ENCODE results near the gene RBFOX2.
A peak's percentile ranks its signal among the peaks of the same experiment; 100 is the strongest.

RBFOX2 gene

GRCh38 chr22:35854334-35854733 lies 174.3 kb downstream of the RBFOX2 start:
- FAIRE-seq: no peak

DNA sequence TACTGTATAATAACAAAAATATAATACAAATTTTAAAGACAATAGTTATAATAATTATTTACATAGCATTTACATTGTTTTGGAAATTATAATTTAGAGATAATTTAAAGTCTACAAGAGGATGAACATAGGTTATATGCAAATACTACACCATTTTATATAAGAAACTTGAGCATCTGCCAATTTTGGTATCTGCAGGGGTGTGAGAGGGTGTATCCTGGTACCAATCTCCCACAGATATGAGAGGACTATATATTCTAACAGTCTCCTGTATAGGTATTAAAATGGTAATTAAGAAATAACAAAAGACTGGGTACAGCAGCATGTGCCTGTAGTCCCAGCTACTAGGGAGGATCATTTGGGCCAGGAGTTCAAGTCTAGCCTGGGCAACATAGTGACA lies 176.5 kb downstream of the RBFOX2 start:
- no peak for FAIRE-seq

DNA sequence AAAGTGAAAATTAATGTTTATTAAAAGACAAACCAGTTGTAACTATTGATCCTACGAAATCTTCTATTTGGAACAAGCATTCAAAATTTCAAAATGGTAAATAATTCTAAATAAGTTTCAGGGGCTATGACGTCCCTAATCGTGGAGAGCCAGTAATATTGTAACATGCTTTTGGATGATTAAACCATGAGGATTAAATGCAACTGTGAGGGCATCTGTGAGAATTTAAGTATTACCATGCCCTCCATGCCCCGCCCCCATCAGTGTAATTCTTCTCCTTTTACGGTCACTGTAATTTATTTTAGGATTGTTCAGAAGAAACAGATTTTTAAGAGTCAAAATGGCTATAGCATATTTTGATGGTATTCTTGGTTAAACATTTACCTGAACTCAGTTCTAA lies 177.8 kb downstream of the RBFOX2 start:
- FAIRE-seq: no peak

- FAIRE-seq: no peak
Measured at GRCh38 chr22:35846804-35847203, 181.8 kb downstream of the RBFOX2 start.

GRCh38 chr22:35844886-35845285 lies 183.7 kb downstream of the RBFOX2 start:
- no peak for FAIRE-seq

GRCh38 chr22:35842954-35843353 lies 185.7 kb downstream of the RBFOX2 start:
- peak; percentile 46 for FAIRE-seq

DNA sequence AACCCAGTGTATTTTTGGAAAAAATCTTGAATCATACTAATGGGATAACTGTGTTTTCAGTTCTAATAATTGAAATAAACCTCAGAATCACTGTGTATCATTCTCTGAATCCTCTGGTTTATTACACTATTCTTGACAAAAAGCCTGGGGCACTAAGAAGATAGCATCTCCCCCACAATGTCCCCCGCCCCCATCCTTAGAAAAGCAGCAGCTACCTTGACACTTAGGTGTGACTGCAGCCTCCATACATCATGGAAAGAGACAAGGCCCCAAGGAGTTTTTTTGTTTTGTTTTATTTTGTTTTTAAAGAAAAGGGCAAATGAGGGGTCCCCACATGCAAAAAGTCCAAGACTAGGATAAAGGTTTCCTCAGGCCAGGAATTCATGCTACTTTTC lies 186.1 kb downstream of the RBFOX2 start:
- no peak for FAIRE-seq

DNA sequence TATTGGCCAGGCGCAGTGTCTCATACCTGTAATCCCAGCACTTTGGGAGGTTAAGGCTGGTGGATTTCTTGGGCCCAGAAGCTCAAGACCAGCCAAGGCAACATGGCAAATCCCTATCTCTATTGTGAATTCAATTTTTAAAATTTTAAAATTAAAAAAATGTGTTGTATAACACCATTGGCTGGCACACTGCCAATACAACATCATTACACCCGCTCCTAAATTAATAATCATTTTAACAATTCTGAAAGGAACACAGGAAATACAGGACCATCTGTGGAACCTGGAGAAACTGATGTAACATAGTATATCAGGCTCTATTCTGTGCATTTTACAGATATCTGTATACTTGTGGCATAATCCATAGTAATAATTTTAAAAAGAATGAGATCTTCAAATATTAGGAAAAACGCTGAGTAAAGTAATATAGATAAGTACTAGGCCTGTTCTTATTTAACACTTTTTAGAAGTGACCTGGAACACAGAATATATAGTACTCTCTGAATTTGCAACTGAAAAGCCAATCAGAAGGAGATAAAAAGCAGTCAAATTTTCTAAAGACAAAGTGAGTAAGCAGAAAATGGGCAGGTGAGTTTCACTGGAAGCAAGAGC lies 186.6 kb downstream of the RBFOX2 start:
- no peak for FAIRE-seq

DNA sequence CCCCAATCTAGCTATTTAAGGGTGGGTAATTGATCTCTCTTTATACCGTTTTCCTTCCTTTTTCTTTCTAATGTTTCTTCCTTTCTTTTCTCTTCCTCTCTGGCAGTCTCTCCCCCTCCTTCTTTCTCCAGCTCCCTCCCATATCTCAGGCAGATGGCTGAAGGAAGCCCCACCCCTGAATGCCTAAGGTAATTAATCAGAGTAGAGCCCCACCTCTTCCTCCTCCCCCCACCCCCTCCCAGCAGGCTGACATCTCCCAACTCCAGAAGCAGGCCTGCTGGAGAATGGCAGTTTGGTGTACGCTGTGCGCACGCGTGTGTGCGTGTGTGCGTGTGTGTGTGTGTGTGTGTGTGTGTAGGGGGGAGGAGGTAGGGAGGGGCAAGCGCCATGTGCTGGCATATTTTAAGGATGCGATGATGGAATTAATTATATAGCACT lies 188.3 kb downstream of the RBFOX2 start:
- peak; percentile 80 for FAIRE-seq

DNA sequence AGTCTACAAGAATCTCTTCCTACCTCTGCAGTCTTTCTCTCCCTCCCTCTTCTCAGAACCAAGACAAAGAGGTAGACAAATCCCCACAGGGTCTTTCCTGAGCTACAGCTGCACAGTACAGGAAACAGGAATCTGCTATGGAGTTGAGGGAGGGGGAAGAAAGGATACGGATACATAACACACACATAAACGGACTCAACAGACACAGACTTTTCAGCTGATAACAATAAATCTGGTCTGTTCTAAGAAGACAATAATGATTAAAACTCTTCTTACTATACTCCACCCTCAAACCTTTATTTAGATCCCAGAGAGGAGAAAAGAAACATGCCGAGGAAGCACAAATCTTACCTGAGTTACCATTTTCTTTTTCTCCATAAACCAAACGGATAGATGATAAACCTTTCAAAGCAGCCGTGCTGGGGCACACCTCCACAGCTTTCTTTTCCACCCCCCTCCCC lies 188.8 kb downstream of the RBFOX2 start:
- no peak for FAIRE-seq

GRCh38 chr22:35838855-35839576 lies 189.6 kb downstream of the RBFOX2 start:
- peak; percentile 66 for FAIRE-seq

- FAIRE-seq: no peak
Measured at GRCh38 chr22:35837101-35837727, 191.4 kb downstream of the RBFOX2 start.

GRCh38 chr22:35835998-35836691 lies 192.5 kb downstream of the RBFOX2 start:
- FAIRE-seq: peak; percentile 15

DNA sequence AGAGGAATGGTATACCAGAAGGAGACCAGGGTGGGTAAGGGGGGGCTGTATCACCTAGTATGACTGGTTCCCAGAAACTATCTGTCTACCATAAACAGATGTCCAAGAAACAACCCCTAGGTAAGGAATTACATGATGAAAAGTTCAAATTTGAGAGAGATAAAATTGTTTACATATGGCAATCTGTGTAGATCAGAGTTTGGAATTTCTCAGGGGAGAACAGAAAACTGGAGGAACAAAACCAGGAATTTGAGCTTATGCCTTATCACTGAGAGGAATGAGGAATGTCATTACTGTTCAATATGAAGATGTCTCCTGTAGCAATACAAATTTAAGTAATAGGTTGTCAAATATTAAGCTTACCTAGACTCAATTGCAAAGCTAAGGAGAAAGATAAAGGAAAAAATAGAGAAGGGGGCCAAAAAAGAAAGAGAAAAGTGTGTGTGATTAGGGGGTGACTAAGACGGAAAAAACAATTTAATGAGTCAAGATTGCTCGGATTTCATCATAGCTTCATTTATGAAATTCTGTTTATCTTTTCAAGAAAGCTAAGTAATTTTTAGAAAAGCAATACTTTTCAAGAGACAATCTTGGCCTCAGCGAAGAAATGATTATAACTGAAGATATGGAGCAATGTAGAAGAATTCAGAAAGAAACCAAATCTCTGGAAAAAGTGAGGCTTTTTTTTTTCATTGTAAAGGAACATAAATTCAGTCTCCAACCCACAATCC lies 193.2 kb downstream of the RBFOX2 start:
- no peak for FAIRE-seq

DNA sequence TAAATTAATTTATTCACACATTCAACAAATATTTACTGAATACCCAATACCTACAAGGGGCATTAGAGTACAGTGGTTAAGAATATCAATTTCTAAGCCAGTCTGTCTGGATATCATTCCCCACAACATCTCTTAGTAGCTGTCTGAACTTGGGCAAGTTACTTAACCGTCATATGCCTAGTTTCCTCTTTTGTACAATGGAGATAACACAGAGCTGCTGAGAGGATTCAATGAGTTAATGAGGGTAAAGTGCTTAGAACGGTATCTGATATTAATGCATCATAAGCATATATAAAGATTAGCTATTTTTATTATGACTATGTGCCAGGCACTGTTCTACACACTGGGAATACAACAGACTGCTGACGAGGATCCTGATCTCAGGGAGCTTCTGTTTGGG lies 194.6 kb downstream of the RBFOX2 start:
- FAIRE-seq: no peak

- no peak for FAIRE-seq
Measured at GRCh38 chr22:35830305-35830704, 198.3 kb downstream of the RBFOX2 start.

DNA sequence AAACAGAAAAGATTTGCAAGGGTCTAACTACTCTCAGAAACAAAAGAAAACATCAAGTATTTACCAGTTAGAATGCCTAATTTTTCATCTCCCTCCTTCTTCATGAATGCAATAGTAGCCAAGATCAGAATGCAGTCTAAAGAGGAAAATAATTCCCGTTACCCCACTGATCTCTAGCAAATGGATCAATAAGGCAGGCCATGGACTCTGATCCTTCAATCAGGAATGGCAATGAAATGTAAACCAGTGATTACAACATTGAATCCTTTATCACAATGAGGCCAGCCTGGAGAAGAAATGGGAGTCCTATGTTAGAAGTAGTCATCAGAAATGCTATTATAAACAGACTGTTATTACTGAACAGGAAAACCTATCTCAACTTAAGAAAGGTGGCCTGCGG lies 204.4 kb downstream of the RBFOX2 start:
- FAIRE-seq: no peak

DNA sequence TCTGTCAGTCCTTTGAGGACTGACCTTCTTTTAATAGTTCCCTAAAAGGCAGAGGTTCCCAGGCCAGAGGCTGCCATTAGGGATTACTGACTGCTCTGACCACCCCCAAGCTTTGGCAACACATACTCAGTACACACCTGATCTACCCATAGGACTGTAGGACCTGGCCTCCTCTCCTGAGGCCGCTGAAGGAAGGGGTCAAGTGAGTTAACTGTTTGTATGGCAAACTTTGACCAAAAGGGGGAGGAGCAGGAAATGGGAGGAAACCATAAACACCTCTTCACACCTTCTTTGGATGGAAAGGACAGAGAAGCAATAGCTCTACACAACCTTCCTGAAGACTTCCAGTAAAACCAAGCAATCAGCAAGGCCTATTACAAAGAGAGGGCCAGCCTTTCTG lies 207.0 kb downstream of the RBFOX2 start:
- no peak for FAIRE-seq

GRCh38 chr22:35819421-35819820 lies 209.2 kb downstream of the RBFOX2 start:
- FAIRE-seq: no peak

- no peak for FAIRE-seq
Measured at GRCh38 chr22:35818897-35819296, 209.7 kb downstream of the RBFOX2 start.

DNA sequence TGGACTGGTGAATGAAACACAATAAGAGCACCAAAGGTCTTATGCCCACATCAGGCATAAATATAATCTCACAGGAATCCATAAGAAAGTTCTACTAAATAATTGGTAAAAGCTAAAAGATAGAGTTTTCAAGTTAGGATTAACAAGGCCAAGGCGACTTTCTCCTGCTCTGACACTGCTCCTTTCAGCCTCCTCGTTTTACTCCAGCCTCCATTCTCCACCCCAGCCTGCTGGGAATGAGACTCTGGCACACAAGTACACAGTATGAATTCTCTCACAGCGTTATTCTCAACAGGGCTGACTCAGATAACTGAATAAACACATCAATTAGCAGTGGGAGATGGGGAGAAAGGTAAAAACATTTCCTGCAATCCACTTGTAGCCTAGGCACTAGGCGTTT lies 216.0 kb downstream of the RBFOX2 start:
- FAIRE-seq: no peak

DNA sequence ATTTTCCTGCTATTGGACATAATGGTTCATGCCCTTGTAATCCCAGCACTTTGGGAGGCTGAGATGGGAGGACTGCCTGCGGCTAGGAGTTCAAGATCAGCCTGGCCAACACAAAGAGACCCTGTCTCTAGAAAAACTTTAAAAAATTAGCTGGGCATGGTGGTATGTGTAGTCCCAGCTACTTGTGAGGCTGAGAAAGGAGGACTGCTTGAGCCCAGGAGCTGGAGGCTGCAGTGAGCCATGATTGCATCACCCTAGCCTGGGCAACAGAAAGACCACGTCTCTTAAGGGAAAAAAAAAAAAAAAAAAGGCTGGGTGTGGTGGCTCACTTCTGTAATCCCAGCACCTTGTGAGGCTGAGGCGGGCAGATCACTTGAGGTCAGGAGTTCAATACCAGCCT lies 217.0 kb downstream of the RBFOX2 start:
- no peak for FAIRE-seq

DNA sequence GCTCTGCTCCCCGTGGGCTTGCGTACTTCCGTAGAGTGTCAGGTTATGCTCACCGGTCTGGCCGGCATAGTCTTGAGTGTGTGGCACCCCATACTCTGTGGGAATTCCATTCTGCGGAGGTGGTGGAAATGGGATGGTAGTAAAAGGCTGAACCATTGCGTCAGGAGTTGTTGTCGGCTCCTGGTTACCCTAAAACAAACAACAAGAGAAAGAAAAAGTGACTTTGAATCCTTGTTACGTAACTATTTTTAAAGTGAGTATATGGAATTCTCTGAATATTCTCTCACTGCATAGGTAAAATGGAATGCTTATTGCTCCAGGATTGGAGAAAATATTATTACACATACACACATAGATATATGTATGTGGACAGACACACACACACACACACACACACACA lies 218.8 kb downstream of the RBFOX2 start:
- FAIRE-seq: no peak

Measured in TTC549 (cell line).